ENCODE results near the gene SLC6A6.

Gene SLC6A6

DNA sequence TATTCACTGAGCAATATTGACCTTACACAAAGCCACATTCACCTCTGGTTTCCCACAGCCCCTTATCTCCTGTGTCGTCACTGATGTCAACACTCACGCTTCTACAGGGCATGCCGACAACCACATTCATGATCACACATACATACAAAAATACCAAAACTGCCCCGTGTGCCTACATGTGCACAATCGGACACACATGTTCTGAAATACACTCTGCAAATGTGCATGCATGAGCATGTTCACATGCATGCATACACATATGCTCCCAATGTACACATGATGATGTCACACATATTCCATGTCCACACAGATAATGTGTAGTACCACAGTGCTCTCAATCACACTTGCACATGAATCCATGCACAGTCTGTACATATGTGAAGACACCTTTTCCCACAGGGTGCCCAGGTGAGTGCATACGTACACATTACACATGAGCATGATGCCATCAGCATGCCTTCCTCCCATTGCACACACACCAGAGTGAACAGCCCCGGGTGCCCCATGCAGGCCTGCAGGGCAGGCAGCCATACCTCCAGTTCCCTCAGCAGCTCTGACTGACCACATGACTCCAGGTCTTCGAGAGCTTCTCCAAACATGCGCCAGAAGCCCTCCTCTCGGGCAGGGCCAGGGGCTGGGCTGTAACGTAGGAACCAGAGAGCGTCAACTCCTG, 100.8 kb downstream of the SLC6A6 start:
- Histone ChIP-seq H3K9ac (ENCODE audit: low read depth, low read length) (no peak overlapping the region), H3K36me3 (ENCODE audit: insufficient read depth, low read length) (no peaks in the 10 kb centered on the region), H4K20me1 (ENCODE audit: insufficient read depth, low read length) (no peaks in the 10 kb centered on the region), H3K27ac (ENCODE audit: low read length) (no peak overlapping the region), H3K4me2 (ENCODE audit: insufficient read depth, low read length) (no peak overlapping the region), H3K27me3 (ENCODE audit: insufficient read depth, low read length, poor library complexity) (peaks cover 3% of the 10 kb centered on the region), H3K4me1 (ENCODE audit: insufficient read depth, low read length) (no peaks in the 10 kb centered on the region), H3K79me2 (ENCODE audit: insufficient read depth, low read length) (no peaks in the 10 kb centered on the region), H3K9me3 (ENCODE audit: insufficient read depth, low read length, severe bottlenecking) (peaks cover 10% of the 10 kb centered on the region), H2AFZ (ENCODE audit: low read depth, low read length) (no peak overlapping the region), H3K4me3 (ENCODE audit: low read depth in 1 of 2, low read length in 2 of 2) (no peak overlapping the region)
- no peak for ATAC-seq (ENCODE audit: insufficient read depth, low read depth)
- DNase-seq: no peak
- TF ChIP-seq EZH2 (IDR thresholded peaks at IDR 0.05; ENCODE audit: borderline replicate concordance, low read depth, low read length, severe bottlenecking): no peak
- TF ChIP-seq, protein P1, sequence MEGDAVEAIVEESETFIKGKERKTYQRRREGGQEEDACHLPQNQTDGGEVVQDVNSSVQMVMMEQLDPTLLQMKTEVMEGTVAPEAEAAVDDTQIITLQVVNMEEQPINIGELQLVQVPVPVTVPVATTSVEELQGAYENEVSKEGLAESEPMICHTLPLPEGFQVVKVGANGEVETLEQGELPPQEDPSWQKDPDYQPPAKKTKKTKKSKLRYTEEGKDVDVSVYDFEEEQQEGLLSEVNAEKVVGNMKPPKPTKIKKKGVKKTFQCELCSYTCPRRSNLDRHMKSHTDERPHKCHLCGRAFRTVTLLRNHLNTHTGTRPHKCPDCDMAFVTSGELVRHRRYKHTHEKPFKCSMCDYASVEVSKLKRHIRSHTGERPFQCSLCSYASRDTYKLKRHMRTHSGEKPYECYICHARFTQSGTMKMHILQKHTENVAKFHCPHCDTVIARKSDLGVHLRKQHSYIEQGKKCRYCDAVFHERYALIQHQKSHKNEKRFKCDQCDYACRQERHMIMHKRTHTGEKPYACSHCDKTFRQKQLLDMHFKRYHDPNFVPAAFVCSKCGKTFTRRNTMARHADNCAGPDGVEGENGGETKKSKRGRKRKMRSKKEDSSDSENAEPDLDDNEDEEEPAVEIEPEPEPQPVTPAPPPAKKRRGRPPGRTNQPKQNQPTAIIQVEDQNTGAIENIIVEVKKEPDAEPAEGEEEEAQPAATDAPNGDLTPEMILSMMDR (IDR thresholded peaks at IDR 0.05; ENCODE audit: borderline replicate concordance, extremely low read depth, low read length, poor library complexity, severe bottlenecking): no peak

DNA sequence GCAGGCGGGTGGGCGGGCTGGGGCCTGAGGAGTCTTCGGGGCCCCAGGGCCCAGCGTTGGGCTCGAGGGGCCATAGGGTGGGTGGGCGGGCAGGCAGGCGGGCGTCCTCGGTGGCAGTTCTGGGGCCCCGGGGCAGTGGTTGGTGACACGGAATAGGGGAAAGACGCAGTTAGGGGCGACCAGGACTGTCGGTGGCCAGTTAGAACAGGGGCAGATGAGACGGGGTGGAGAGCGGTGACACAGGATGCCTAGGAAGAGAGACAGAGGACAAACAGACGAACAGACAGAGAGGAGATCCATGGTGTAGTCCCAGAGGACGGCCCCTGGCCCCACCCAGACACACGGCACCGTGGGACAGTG, 101.3 kb downstream of the SLC6A6 start:
- no peak overlapping the region for H3K27ac ChIP-seq (ENCODE audit: low read length)
- DNase-seq (no peak), ATAC-seq (ENCODE audit: insufficient read depth, low read depth) (no peak)
- TF ChIP-seq, protein P1 (IDR thresholded peaks at IDR 0.05; ENCODE audit: borderline replicate concordance, extremely low read depth, low read length, poor library complexity, severe bottlenecking): no peak
- TF ChIP-seq EZH2 (IDR thresholded peaks at IDR 0.05; ENCODE audit: borderline replicate concordance, low read depth, low read length, severe bottlenecking): no peak
- H3K9ac ChIP-seq (ENCODE audit: low read depth, low read length): no peak overlapping the region
- H3K27me3 ChIP-seq (ENCODE audit: insufficient read depth, low read length, poor library complexity): peaks cover 3% of the 10 kb centered on the region
- H2AFZ ChIP-seq (ENCODE audit: low read depth, low read length): no peak overlapping the region
- H3K36me3 ChIP-seq (ENCODE audit: insufficient read depth, low read length): no peaks in the 10 kb centered on the region
- no peak overlapping the region for H3K4me3 ChIP-seq (ENCODE audit: low read depth in 1 of 2, low read length in 2 of 2)
- no peak overlapping the region for H3K4me2 ChIP-seq (ENCODE audit: insufficient read depth, low read length)
- no peaks in the 10 kb centered on the region for H3K79me2 ChIP-seq (ENCODE audit: insufficient read depth, low read length)
- H4K20me1 ChIP-seq (ENCODE audit: insufficient read depth, low read length): no peaks in the 10 kb centered on the region
- H3K4me1 ChIP-seq (ENCODE audit: insufficient read depth, low read length): no peaks in the 10 kb centered on the region
- H3K9me3 ChIP-seq (ENCODE audit: insufficient read depth, low read length, severe bottlenecking): peaks cover 10% of the 10 kb centered on the region

DNA sequence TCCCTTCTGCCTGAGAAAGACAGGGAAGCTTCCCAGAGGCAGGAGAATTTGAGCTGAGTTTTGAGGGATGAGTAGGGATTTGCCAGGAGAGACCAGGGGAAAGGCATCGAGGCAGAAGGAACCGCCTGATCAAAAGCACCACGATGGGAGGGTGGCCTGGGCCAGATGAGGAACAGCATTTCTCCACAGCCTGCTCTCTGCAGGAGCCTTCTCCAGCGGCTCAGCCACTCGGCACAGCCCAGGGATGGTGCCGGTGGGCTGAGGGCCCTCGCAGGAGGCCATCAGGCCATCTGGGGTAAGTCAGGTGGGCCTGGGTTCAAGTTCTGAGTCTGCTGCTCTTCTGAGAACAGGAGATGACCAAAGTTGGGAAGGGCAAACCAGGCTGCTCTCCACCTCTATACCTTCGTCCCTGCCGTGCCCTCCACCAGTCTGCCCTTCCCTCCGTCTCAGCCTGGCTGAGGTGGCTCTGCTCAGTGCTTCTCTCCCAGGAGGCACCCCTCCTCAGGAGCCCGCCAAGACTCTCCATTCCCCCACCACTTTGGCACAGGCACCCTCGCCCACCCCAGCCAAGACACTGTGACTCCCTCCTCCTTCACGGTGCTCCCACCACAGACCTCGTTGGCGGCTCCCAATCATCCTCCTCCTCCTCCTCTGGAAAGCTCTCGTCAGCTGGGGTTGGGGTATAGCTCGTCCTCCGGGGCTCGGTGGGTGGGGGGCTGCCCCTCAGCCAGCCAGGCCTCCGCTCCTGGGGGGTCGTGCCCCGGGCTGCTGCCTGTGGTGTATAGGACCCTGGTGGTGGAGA, 102.8 kb downstream of the SLC6A6 start:
- Histone ChIP-seq H3K4me1 (ENCODE audit: insufficient read depth, low read length) (0 out of 2 replicates have a peak, but pooled peaks cover 4% of the 10 kb centered on the region), H3K9me3 (ENCODE audit: insufficient read depth, low read length, severe bottlenecking) (peaks cover 10% of the 10 kb centered on the region), H2AFZ (ENCODE audit: low read depth, low read length) (no peak overlapping the region), H3K27me3 (ENCODE audit: insufficient read depth, low read length, poor library complexity) (peaks cover under 1% of the 10 kb centered on the region), H3K9ac (ENCODE audit: low read depth, low read length) (no peak overlapping the region), H3K36me3 (ENCODE audit: insufficient read depth, low read length) (no peaks in the 10 kb centered on the region), H3K4me2 (ENCODE audit: insufficient read depth, low read length) (no peak overlapping the region), H3K27ac (ENCODE audit: low read length) (no peak overlapping the region), H3K4me3 (ENCODE audit: low read depth in 1 of 2, low read length in 2 of 2) (no peak overlapping the region), H4K20me1 (ENCODE audit: insufficient read depth, low read length) (peaks cover 7% of the 10 kb centered on the region; the same call in 1 of the 2 replicates), H3K79me2 (ENCODE audit: insufficient read depth, low read length) (no peaks in the 10 kb centered on the region)
- ATAC-seq (ENCODE audit: insufficient read depth, low read depth) (no peak), DNase-seq (no peak)
- TF ChIP-seq, protein P1 (IDR thresholded peaks at IDR 0.05; ENCODE audit: borderline replicate concordance, extremely low read depth, low read length, poor library complexity, severe bottlenecking): no peak
- TF ChIP-seq EZH2 (IDR thresholded peaks at IDR 0.05; ENCODE audit: borderline replicate concordance, low read depth, low read length, severe bottlenecking): no peak
